Choroid plexus epithelial cell (primary cell): ENCODE results near the gene TP53BP2.

Experiments used
- DNase-seq: peaks from one replicate; pipeline ENCODE4 v3.0.0-alpha.2; 2010; ENCODE audit warnings: low read depth
- H3K4me3 ChIP-seq: 2 replicates; pipeline ENCODE4 v1.5.1; 2011; ENCODE audit warnings: low read depth, mild to moderate bottlenecking, control low read depth, low read length, moderate library complexity
- CTCF ChIP-seq: conservative IDR thresholded peaks from 2 replicates; pipeline ENCODE4 v1.5.1; 2011; ENCODE audit warnings: low read depth, mild to moderate bottlenecking, control low read depth, inconsistent platforms, low read length, moderate library complexity

Gene TP53BP2

GRCh38 chr1:223755432-223755792 is 90.3 kb downstream of the TP53BP2 start:
- no peak overlapping the region for H3K4me3 ChIP-seq
- no peak for DNase-seq
- TF ChIP-seq CTCF = no peak

- no peak overlapping the region for H3K4me3 ChIP-seq
- no peak for DNase-seq
- no peak for TF ChIP-seq CTCF
Observed at GRCh38 chr1:223754681-223755431, 90.9 kb downstream of the TP53BP2 start.

- no peak for DNase-seq
Observed at GRCh38 chr1:223752721-223753515, 92.8 kb downstream of the TP53BP2 start.

GRCh38 chr1:223751696-223752095 is 94.1 kb downstream of the TP53BP2 start:
- DNase-seq = no peak
- no peak overlapping the region for H3K4me3 ChIP-seq
- no peak for TF ChIP-seq CTCF

More at GRCh38 chr1:223752721-223753515, 92.8 kb downstream of the TP53BP2 start:
- H3K4me3 ChIP-seq = no peak overlapping the region
- no peak for TF ChIP-seq CTCF

- no peak overlapping the region for H3K4me3 ChIP-seq
- DNase-seq = no peak
- no peak for TF ChIP-seq CTCF
Observed at GRCh38 chr1:223750730-223751570, 94.8 kb downstream of the TP53BP2 start.

- H3K4me3 ChIP-seq = peak overlapping the region; percentile 57
- peak; percentile 73 for TF ChIP-seq CTCF
- peak; percentile 68 for DNase-seq
Observed at GRCh38 chr1:223748773-223749733, 96.7 kb downstream of the TP53BP2 start.
